Activated naive CD4-positive, alpha-beta T cell treated with anti-CD3 and anti-CD28 coated beads, Interleukin-2, amount 10 ng/mL, durations not matched to agents 7 days and 5 days (primary cell): ENCODE results near the gene VPS13D.
"Not testable (repeated sequence)": the region's sequence is repeated elsewhere in the genome, so short reads cannot be mapped to it uniquely, and the experiment has no call there.

Experiments used
- CTCF ChIA-PET: fragments of 350-600 bp; sonication (Branson Sonifier 250); formaldehyde crosslinking; loops from one replicate; lab custom pipeline; 2021; ENCODE audit warnings: antibody characterized with exemption; lab: Charles Lee
- DNase-seq: peaks from one replicate; pipeline ENCODE4 v3.0.0-alpha.2; 2020
- H3K27ac Mint-ChIP-seq: one replicate; pipeline ENCODE4 v1.8.0; 2021; ENCODE audit warnings: mild to moderate bottlenecking, moderate library complexity, mixed read lengths
- H3K27me3 Mint-ChIP-seq: one replicate; pipeline ENCODE4 v1.8.0; 2021; ENCODE audit warnings: mild to moderate bottlenecking, mixed read lengths
- H3K36me3 Mint-ChIP-seq: one replicate; pipeline ENCODE4 v1.8.0; 2021; ENCODE audit warnings: mixed read lengths
- H3K4me1 Mint-ChIP-seq: one replicate; pipeline ENCODE4 v1.8.0; 2021; ENCODE audit warnings: mixed read lengths
- H3K4me3 Mint-ChIP-seq: one replicate; pipeline ENCODE4 v1.8.0; 2021; ENCODE audit warnings: mild to moderate bottlenecking, moderate library complexity, mixed read lengths
- H3K9me3 Mint-ChIP-seq: one replicate; pipeline ENCODE4 v1.8.0; 2021; ENCODE audit warnings: mixed read lengths

VPS13D gene

GRCh38 chr1:12507631-12508030 is 277.8 kb downstream of the VPS13D start:
- no peak for DNase-seq
- CTCF ChIA-PET, result interaction anchor here (2.6 kb wide), 1 partner anchor 33 kb away, joined by 6 read pairs; no protein-coding TSS in a partner anchor
- H3K27ac Mint-ChIP-seq, result no peak overlapping the region
- H3K4me1 Mint-ChIP-seq, result peaks cover 39% of the 10 kb centered on the region
- no peaks in the 10 kb centered on the region for H3K9me3 Mint-ChIP-seq
- no peaks in the 10 kb centered on the region for H3K27me3 Mint-ChIP-seq
- peaks cover 41% of the 10 kb centered on the region for H3K36me3 Mint-ChIP-seq
- H3K4me3 Mint-ChIP-seq, result no peak overlapping the region

- Mint-ChIP-seq H3K9me3 (peaks cover 6% of the 10 kb centered on the region), H3K4me3 (peak overlapping the region; percentile 21), H3K4me1 (peaks cover 51% of the 10 kb centered on the region)
Measured at GRCh38 chr1:12508849-12509248, 279.0 kb downstream of the VPS13D start.

GRCh38 chr1:12511128-12511484 is 281.3 kb downstream of the VPS13D start:
- no peak for DNase-seq
- Mint-ChIP-seq H3K9me3 (peaks cover 6% of the 10 kb centered on the region), H3K4me1 (peaks cover 62% of the 10 kb centered on the region), H3K27me3 (no peaks in the 10 kb centered on the region), H3K4me3 (peak overlapping the region; percentile 79), H3K27ac (peak overlapping the region; percentile 98), H3K36me3 (peaks cover 67% of the 10 kb centered on the region)
- CTCF ChIA-PET, result interaction anchor here (0.8 to 1.9 kb wide), 6 partner anchors 33 to 148 kb away, joined by 3 to 6 read pairs (median 4); no protein-coding TSS in a partner anchor

More at GRCh38 chr1:12508849-12509248, 279.0 kb downstream of the VPS13D start:
- Mint-ChIP-seq H3K36me3 (peaks cover 53% of the 10 kb centered on the region), H3K27ac (peak overlapping the region; percentile 98), H3K27me3 (no peaks in the 10 kb centered on the region)
- no peak for DNase-seq
- CTCF ChIA-PET, result no interaction called here

GRCh38 chr1:12511516-12512468 is 282.0 kb downstream of the VPS13D start:
- Mint-ChIP-seq H3K36me3 (peaks cover 63% of the 10 kb centered on the region), H3K9me3 (peaks cover 6% of the 10 kb centered on the region), H3K27me3 (no peaks in the 10 kb centered on the region), H3K4me1 (peaks cover 59% of the 10 kb centered on the region), H3K4me3 (peak overlapping the region; percentile 79), H3K27ac (peak overlapping the region; percentile 98)
- CTCF ChIA-PET, result interaction anchor here (0.7 to 1.9 kb wide), 3 partner anchors 33 to 196 kb away, joined by 3 to 5 read pairs (median 4); no protein-coding TSS in a partner anchor
- DNase-seq, result no peak

GRCh38 chr1:12513181-12513580 is 283.4 kb downstream of the VPS13D start:
- no peaks in the 10 kb centered on the region for H3K27me3 Mint-ChIP-seq
- CTCF ChIA-PET, result no interaction called here
- peak overlapping the region; percentile 17 for H3K4me3 Mint-ChIP-seq
- H3K36me3 Mint-ChIP-seq, result peaks cover 65% of the 10 kb centered on the region
- no peak overlapping the region for H3K27ac Mint-ChIP-seq
- H3K4me1 Mint-ChIP-seq, result peaks cover 64% of the 10 kb centered on the region
- peaks cover 6% of the 10 kb centered on the region for H3K9me3 Mint-ChIP-seq
- DNase-seq, result no peak

- Mint-ChIP-seq H3K4me1 (peaks cover 59% of the 10 kb centered on the region), H3K27ac (no peak overlapping the region), H3K36me3 (peaks cover 66% of the 10 kb centered on the region), H3K27me3 (no peaks in the 10 kb centered on the region), H3K9me3 (peaks cover 6% of the 10 kb centered on the region), H3K4me3 (no peak overlapping the region)
- CTCF ChIA-PET, result no interaction called here
- no peak for DNase-seq
Measured at GRCh38 chr1:12514590-12514989, 284.8 kb downstream of the VPS13D start.

- H3K36me3 Mint-ChIP-seq, result peaks cover 67% of the 10 kb centered on the region
Measured at GRCh38 chr1:12515234-12515633, 285.4 kb downstream of the VPS13D start.

GRCh38 chr1:12516741-12517140 is 286.9 kb downstream of the VPS13D start:
- CTCF ChIA-PET, result no interaction called here
- Mint-ChIP-seq H3K27ac (no peak overlapping the region), H3K9me3 (peaks cover 6% of the 10 kb centered on the region), H3K4me3 (no peak overlapping the region), H3K4me1 (peaks cover 39% of the 10 kb centered on the region), H3K27me3 (no peaks in the 10 kb centered on the region), H3K36me3 (peaks cover 62% of the 10 kb centered on the region)
- DNase-seq, result no peak

More at GRCh38 chr1:12515234-12515633, 285.4 kb downstream of the VPS13D start:
- no peak for DNase-seq
- Mint-ChIP-seq H3K4me1 (peaks cover 52% of the 10 kb centered on the region), H3K27me3 (no peaks in the 10 kb centered on the region), H3K27ac (no peak overlapping the region), H3K9me3 (peaks cover 6% of the 10 kb centered on the region), H3K4me3 (no peak overlapping the region)
- CTCF ChIA-PET, result no interaction called here

GRCh38 chr1:12518931-12519692 is 289.3 kb downstream of the VPS13D start:
- H3K4me3 Mint-ChIP-seq, result no peak overlapping the region
- CTCF ChIA-PET, result interaction anchor here (0.9 kb wide), 1 partner anchor 77 kb away, joined by 3 read pairs; no protein-coding TSS in a partner anchor
- DNase-seq, result no peak
- peaks cover 47% of the 10 kb centered on the region for H3K36me3 Mint-ChIP-seq
- H3K9me3 Mint-ChIP-seq, result peaks cover under 1% of the 10 kb centered on the region
- peaks cover 18% of the 10 kb centered on the region for H3K4me1 Mint-ChIP-seq
- H3K27me3 Mint-ChIP-seq, result no peaks in the 10 kb centered on the region
- H3K27ac Mint-ChIP-seq, result no peak overlapping the region

GRCh38 chr1:12519693-12520364 is 290.0 kb downstream of the VPS13D start:
- H3K4me1 Mint-ChIP-seq, result peaks cover 14% of the 10 kb centered on the region
- peaks cover 44% of the 10 kb centered on the region for H3K36me3 Mint-ChIP-seq
- H3K27me3 Mint-ChIP-seq, result no peaks in the 10 kb centered on the region
- no peak overlapping the region for H3K27ac Mint-ChIP-seq
- no peak for DNase-seq
- no peak overlapping the region for H3K4me3 Mint-ChIP-seq
- H3K9me3 Mint-ChIP-seq, result peaks cover 3% of the 10 kb centered on the region
- CTCF ChIA-PET, result interaction anchor here (0.6 to 0.8 kb wide), 2 partner anchors 218 to 402 kb away, joined by 3 to 4 read pairs; no protein-coding TSS in a partner anchor

- Mint-ChIP-seq H3K27me3 (no peaks in the 10 kb centered on the region), H3K9me3 (peaks cover 3% of the 10 kb centered on the region), H3K4me3 (no peak overlapping the region), H3K36me3 (peaks cover 40% of the 10 kb centered on the region), H3K4me1 (peaks cover 19% of the 10 kb centered on the region), H3K27ac (no peak overlapping the region)
- CTCF ChIA-PET, result no interaction called here
- no peak for DNase-seq
Measured at GRCh38 chr1:12521096-12521495, 291.3 kb downstream of the VPS13D start.

- H3K36me3 Mint-ChIP-seq, result peaks cover 32% of the 10 kb centered on the region
- DNase-seq, CTCF ChIA-PET, H3K9me3 Mint-ChIP-seq, H3K4me3 Mint-ChIP-seq, H3K27me3 Mint-ChIP-seq, H3K27ac Mint-ChIP-seq: not testable (repeated sequence)
- peaks cover 13% of the 10 kb centered on the region for H3K4me1 Mint-ChIP-seq
Measured at GRCh38 chr1:12522780-12523179, 292.9 kb downstream of the VPS13D start.

- H3K27me3 Mint-ChIP-seq, result no peaks in the 10 kb centered on the region
- CTCF ChIA-PET, result no interaction called here
- no peak overlapping the region for H3K27ac Mint-ChIP-seq
- peaks cover 3% of the 10 kb centered on the region for H3K9me3 Mint-ChIP-seq
- no peak overlapping the region for H3K4me3 Mint-ChIP-seq
- no peak for DNase-seq
- H3K4me1 Mint-ChIP-seq, result peaks cover 13% of the 10 kb centered on the region
- peaks cover 25% of the 10 kb centered on the region for H3K36me3 Mint-ChIP-seq
Measured at GRCh38 chr1:12524266-12524665, 294.4 kb downstream of the VPS13D start.
